ENCODE data around the gene TSHZ2.

- no peak for TF ChIP-seq ZNF274 (IDR thresholded peaks at IDR 0.05; ENCODE audit: low read depth, low read length)
- no peak for TF ChIP-seq YY1 (IDR thresholded peaks at IDR 0.05; ENCODE audit: insufficient read depth, insufficient read length)
- TF ChIP-seq SUZ12 (IDR thresholded peaks at IDR 0.05; ENCODE audit: extremely low read depth, insufficient read depth, insufficient read length): no peak
Measured at GRCh38 chr20:53394433-53394832, 422.3 kb downstream of the TSHZ2 start.

Data from NT2/D1 (cell line).